ENCODE data around the gene STARD9. TPM values are rescaled to one million over a fixed set of nuclear protein-coding genes. Genes with fewer than 3 reads are reported as not detected.
"Not testable (repeated sequence)": the region's sequence is repeated elsewhere in the genome, so short reads cannot be mapped to it uniquely, and the experiment has no call there.

STARD9 gene
- total RNA-seq, 6 experiments from 2014 or later = 1.9 to 2.8 (median 2.3) TPM

- TF ChIP-seq CTCF (IDR thresholded peaks at IDR 0.05) = no peak
- H3K4me1 Mint-ChIP-seq (ENCODE audit: low read depth) = peaks cover 50% of the 10 kb centered on the region
- H3K27ac Mint-ChIP-seq = peak within 1 kb of the TSS; percentile 95
- H3K36me3 Mint-ChIP-seq (ENCODE audit: low read depth) = peaks cover 11% of the 10 kb centered on the region; the same call in 1 of the 2 replicates
- peak within 1 kb of the TSS; percentile 99 for H3K4me3 Mint-ChIP-seq
- H3K27me3 Mint-ChIP-seq (ENCODE audit: insufficient read depth) = peaks cover 4% of the 10 kb centered on the region
- no peaks in the 10 kb centered on the region for H3K9me3 Mint-ChIP-seq
- DNase-seq = peak; percentile 73
Observed at GRCh38 chr15:42548249-42549031, 27.0 kb upstream of the STARD9 start, which contains the start of the genes HAUS2 and LRRC57. Gene HAUS2, plus strand, starts transcription at chr15:42548838. Its CDS starts 35 bp downstream, at chr15:42548873. Gene LRRC57, minus strand, starts transcription at chr15:42548793. Its CDS starts 359 bp downstream, at chr15:42548434.

- DNase-seq = peak; percentile 11
- Mint-ChIP-seq H3K27ac (peak overlapping the region; percentile 95), H3K4me1 (ENCODE audit: low read depth) (peaks cover 50% of the 10 kb centered on the region), H3K4me3 (peak overlapping the region; percentile 99), H3K36me3 (ENCODE audit: low read depth) (peaks cover 11% of the 10 kb centered on the region; the same call in 1 of the 2 replicates), H3K9me3 (no peaks in the 10 kb centered on the region), H3K27me3 (ENCODE audit: insufficient read depth) (peaks cover 6% of the 10 kb centered on the region)
- TF ChIP-seq CTCF (IDR thresholded peaks at IDR 0.05) = no peak
Observed at GRCh38 chr15:42549032-42549491, 26.3 kb upstream of the STARD9 start.

- Mint-ChIP-seq H3K27me3 (ENCODE audit: insufficient read depth) (peaks cover 6% of the 10 kb centered on the region), H3K4me1 (ENCODE audit: low read depth) (peaks cover 48% of the 10 kb centered on the region), H3K4me3 (peak overlapping the region; percentile 99), H3K9me3 (no peaks in the 10 kb centered on the region), H3K36me3 (ENCODE audit: low read depth) (peaks cover 10% of the 10 kb centered on the region; the same call in 1 of the 2 replicates), H3K27ac (peak overlapping the region; percentile 95)
- no peak for TF ChIP-seq CTCF (IDR thresholded peaks at IDR 0.05)
- no peak for DNase-seq
Observed at GRCh38 chr15:42549741-42550392, 25.5 kb upstream of the STARD9 start.

- H3K4me1 Mint-ChIP-seq (ENCODE audit: low read depth) = peaks cover 16% of the 10 kb centered on the region
- no peak overlapping the region for H3K27ac Mint-ChIP-seq
- H3K4me3 Mint-ChIP-seq = no peak overlapping the region
- DNase-seq = no peak
- H3K36me3 Mint-ChIP-seq (ENCODE audit: low read depth) = no peaks in the 10 kb centered on the region
- peaks cover 6% of the 10 kb centered on the region for H3K27me3 Mint-ChIP-seq (ENCODE audit: insufficient read depth)
- no peak for TF ChIP-seq CTCF (IDR thresholded peaks at IDR 0.05)
- H3K9me3 Mint-ChIP-seq = no peaks in the 10 kb centered on the region
Observed at GRCh38 chr15:42553554-42553953, 21.9 kb upstream of the STARD9 start.

- not testable (repeated sequence) for H3K4me3 Mint-ChIP-seq; H3K27me3 Mint-ChIP-seq (ENCODE audit: insufficient read depth); H3K9me3 Mint-ChIP-seq; H3K27ac Mint-ChIP-seq; DNase-seq; H3K36me3 Mint-ChIP-seq (ENCODE audit: low read depth); H3K4me1 Mint-ChIP-seq (ENCODE audit: low read depth)
Observed at GRCh38 chr15:42556550-42557207, 18.7 kb upstream of the STARD9 start.
